Adrenal gland (tissue), 12 donors: ENCODE data around the gene TLE5. TPM values are rescaled to one million over a fixed set of nuclear protein-coding genes. Genes with fewer than 3 reads are reported as not detected.

Experiments used
- DNase-seq, 7 donors: peaks; one replicate each; pipeline ENCODE4 v3.0.0-alpha.2; 2019 to 2020
- H3K27ac ChIP-seq, 5 donors: fragments of 200-600 bp; sonication (generic) in 4 of 5; 1 replicate in 3 of 5; 2 replicates in 2 of 5; pipeline versions ENCODE4 v1.5.1 to v1.8.0; 2016 to 2020; ENCODE audit warnings: mild to moderate bottlenecking in 1 of 5
- H3K27me3 ChIP-seq: fragments of 200-600 bp; 2 replicates; pipeline ENCODE4 v1.8.0; 2021
- H3K36me3 ChIP-seq, 2 donors: fragments of 200-600 bp; replicated peaks in 1 of 2; 1 replicate in 1 of 2; 2 replicates in 1 of 2; pipeline versions ENCODE4 v1.5.1 to v1.8.0; 2018 to 2022
- H3K4me1 ChIP-seq, 2 donors: fragments of 200-600 bp; replicated peaks in 1 of 2; 1 replicate in 1 of 2; 2 replicates in 1 of 2; pipeline versions ENCODE4 v1.5.1 to v1.8.0; 2018 to 2021
- H3K4me3 ChIP-seq, 4 donors: fragments of 200-600 bp; sonication (generic) in 3 of 4; one replicate each; pipeline ENCODE4 v1.5.1; 2016 to 2018
- H3K9me3 ChIP-seq, 3 donors: fragments of 200-600 bp; sonication (generic) in 1 of 3; replicated peaks in 1 of 3; 1 replicate in 2 of 3; 2 replicates in 1 of 3; pipeline versions ENCODE4 v1.5.1 to v1.8.0; 2016 to 2021
- POLR2A ChIP-seq, 2 donors: fragments of 450-650 bp; IDR thresholded peaks; one replicate each; pipeline ENCODE4 v1.6.1; 2017; ENCODE audit warnings: antibody characterized with exemption in 2 of 2, mild to moderate bottlenecking in 2 of 2, moderate library complexity in 1 of 2
- WGBS, 4 donors: extraction: QIAGEN DNeasy Blood & Tissue Kit in 2 of 4; methylation state at CpG; one replicate each; pipeline versions ENCODE4 v1.1.5 to v1.1.7; 2013 to 2017; 5-methylcytosine and 5-hydroxymethylcytosine counted together
- intact Hi-C, 2 donors: fragments of 100-400 bp; cut with DNase I; formaldehyde crosslinking; loops; one replicate each; pipeline versions ENCODE4 v1.14.1 to v1.15.0; 2022 to 2023
- polyA plus RNA-seq, 3 donors: library from polyadenylated mRNA; stranded (reverse); fragments of 200-250 nt in 2 of 3; fragments of 350-450 nt in 1 of 3; fragmentation: Illumina TruSeq in 1 of 3; extraction: RNeasy Lipid Tissue Mini Kit (QIAGEN cat#74804) in 1 of 3; gene quantifications; one replicate each; pipeline ENCODE4 v1.2.3, GENCODE V29; 2013 to 2014
- total RNA-seq, 9 donors: library from RNA; depleted of rRNA in 4 of 9; stranded (reverse); fragments of >200 nt in 4 of 9; fragments of 120-200 nt in 1 of 9; fragmentation: NEBNext Ultra II Directional in 1 of 9; extraction: Animal tissue kit (Norgen Biotek cat#: 25700) in 1 of 9; gene quantifications; one replicate each; pipeline versions ENCODE4 v1.1.0 to v1.2.4, GENCODE V29; 2013 to 2023
- TF ChIP-seq, protein P1 (sequence below), 6 experiments: fragments of 450-650 bp in 4 of 6; fragments of 200-600 bp in 2 of 6; sonication (generic) in 1 of 6; IDR thresholded peaks; 1 replicate in 5 of 6; 2 replicates in 1 of 6; pipeline versions ENCODE4 v1.5.1 to v1.8.0; 2016 to 2021; ENCODE audit warnings: antibody characterized with exemption in 6 of 6, mild to moderate bottlenecking in 2 of 6, moderate library complexity in 1 of 6
- donor health status: healthy with polysubstance abuse.
- donor health status: Bipolar disorder and iron deficiency.
- donor health status: DM: yes; HTN: yes; CAD: no.
- donor health status: DM: no; HTN: no; CAD: no.
- donor health status: DM: no; HTN: no; CAD: no.
- donor health status: DM: yes; HTN: yes; CAD: no.

The TLE5 gene
- total and polyA plus RNA-seq, 12 donors, result 167 to 2,300 (median 670) TPM

DNA sequence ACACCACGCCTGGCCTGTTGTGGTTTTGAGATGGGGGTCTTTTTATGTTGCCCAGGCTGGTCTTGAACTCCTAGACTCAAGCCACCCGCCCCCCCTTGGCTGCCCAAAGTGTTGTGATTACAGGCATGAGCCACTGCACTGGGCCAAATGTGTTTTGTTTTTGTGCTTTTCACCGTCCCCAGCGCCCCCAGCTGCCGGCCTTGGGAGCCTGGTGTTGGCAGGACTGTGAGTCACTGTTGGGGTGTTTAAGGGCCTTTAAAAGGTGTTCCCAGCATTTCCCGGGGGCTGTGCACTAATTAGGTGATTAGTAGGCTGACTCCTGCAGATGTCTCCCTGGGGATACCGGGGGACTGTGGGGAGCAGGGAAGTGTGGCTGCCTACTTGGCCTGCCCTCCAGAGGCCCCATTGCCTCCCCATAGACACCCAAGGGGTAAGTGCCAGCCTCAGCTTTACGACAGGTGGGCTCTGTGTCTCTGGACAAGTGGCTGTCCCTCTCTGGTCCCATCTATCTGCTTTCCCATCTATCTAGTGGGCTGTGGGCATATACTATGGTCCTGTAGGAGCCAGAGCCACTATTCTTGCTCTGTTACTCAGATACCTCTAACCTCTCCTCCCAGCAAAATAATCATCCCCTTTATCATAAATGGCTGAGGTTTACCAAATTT, 11.8 kb upstream of the TLE5 start:
- peak overlapping the region in 1 of 5 donors; percentile 8 for H3K27ac ChIP-seq
- TF ChIP-seq, protein P1, sequence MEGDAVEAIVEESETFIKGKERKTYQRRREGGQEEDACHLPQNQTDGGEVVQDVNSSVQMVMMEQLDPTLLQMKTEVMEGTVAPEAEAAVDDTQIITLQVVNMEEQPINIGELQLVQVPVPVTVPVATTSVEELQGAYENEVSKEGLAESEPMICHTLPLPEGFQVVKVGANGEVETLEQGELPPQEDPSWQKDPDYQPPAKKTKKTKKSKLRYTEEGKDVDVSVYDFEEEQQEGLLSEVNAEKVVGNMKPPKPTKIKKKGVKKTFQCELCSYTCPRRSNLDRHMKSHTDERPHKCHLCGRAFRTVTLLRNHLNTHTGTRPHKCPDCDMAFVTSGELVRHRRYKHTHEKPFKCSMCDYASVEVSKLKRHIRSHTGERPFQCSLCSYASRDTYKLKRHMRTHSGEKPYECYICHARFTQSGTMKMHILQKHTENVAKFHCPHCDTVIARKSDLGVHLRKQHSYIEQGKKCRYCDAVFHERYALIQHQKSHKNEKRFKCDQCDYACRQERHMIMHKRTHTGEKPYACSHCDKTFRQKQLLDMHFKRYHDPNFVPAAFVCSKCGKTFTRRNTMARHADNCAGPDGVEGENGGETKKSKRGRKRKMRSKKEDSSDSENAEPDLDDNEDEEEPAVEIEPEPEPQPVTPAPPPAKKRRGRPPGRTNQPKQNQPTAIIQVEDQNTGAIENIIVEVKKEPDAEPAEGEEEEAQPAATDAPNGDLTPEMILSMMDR (IDR thresholded peaks at IDR 0.05), result peak in 4 of 6 experiments; percentile 18 to 44 (median 38)
- no peak for TF ChIP-seq POLR2A (IDR thresholded peaks at IDR 0.05)

DNA sequence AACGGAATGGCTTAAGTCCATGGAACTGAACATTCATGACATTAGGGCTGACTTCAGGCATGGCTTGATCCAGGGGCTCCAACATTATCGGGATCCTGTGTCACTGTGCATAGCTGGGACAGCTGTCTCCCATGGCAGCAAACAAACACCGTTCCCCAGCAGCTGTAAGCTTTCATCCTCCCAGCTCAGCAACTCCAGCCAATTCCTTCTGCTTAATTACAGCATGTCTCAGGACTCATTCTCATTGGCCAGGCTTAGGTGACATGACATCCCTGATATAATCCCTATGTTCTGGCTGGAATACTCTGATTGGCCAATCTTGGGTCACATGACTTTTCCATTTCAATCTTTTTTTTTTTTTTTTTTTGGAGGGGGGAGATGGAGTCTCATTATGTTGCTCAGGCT, 10.9 kb upstream of the TLE5 start:
- no peaks in the 10 kb centered on the region for H3K36me3 ChIP-seq
- peaks cover 4 to 5% of the 10 kb centered on the region in 2 donors for H3K4me1 ChIP-seq
- H3K9me3 ChIP-seq, result no peaks in the 10 kb centered on the region
- no peak for TF ChIP-seq POLR2A (IDR thresholded peaks at IDR 0.05)
- TF ChIP-seq, protein P1 (IDR thresholded peaks at IDR 0.05), result no peak
- H3K27ac ChIP-seq, result no peak overlapping the region
- H3K4me3 ChIP-seq, result no peak overlapping the region
- no peaks in the 10 kb centered on the region for H3K27me3 ChIP-seq
- intact Hi-C loops, result loop anchor here (5.0 to 10.0 kb wide), 4 partner anchors 52 to 118 kb away; no protein-coding TSS in a partner anchor
- 52 to 63% (median 58%) methylated on average over 3 of the region's 3 CpGs for WGBS, 4 donors
- peak in 1 of 7 donors; percentile 55 for DNase-seq

More for the DNA sequence above, 11.8 kb upstream of the TLE5 start:
- H3K4me1 ChIP-seq, result no peaks in the 10 kb centered on the region
- H3K36me3 ChIP-seq, result no peaks in the 10 kb centered on the region
- no peaks in the 10 kb centered on the region for H3K9me3 ChIP-seq
- DNase-seq, result peak in 5 of 7 donors; percentile 65 to 75 (median 71)
- H3K4me3 ChIP-seq, result no peak overlapping the region
- WGBS, 4 donors, result 51 to 71% (median 59%) methylated on average over 1 to 8 of the region's 8 CpGs
- intact Hi-C loops, result loop anchor here (5.0 to 10.0 kb wide), 4 partner anchors 51 to 119 kb away; no protein-coding TSS in a partner anchor
- no peaks in the 10 kb centered on the region for H3K27me3 ChIP-seq

DNA sequence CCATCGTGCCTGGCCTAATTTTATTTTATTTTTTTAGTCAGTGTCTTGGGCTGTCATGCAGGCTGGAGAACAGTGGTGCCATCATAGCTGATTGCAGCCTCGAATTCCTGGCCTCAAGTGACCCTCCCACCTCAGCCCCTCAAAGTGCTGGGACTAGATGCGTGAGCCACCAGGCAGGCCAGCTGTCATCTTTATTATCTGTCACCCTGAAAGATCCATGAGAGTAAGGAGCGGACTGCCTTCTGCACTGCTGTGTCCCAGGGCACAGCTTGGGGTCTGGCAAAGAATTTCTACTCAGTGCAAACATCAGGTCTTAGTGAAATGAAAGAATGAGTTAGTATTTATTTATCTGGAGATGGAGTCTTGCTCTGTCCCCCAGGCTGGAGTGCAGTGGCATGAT, 9.5 kb upstream of the TLE5 start:
- Histone ChIP-seq H3K9me3 (no peaks in the 10 kb centered on the region), H3K27me3 (no peaks in the 10 kb centered on the region), H3K4me1 (peaks cover 11% of the 10 kb centered on the region in 2 donors), H3K36me3 (no peaks in the 10 kb centered on the region), H3K4me3 (no peak overlapping the region), H3K27ac (no peak overlapping the region)
- DNase-seq, result no peak
- TF ChIP-seq POLR2A (IDR thresholded peaks at IDR 0.05), result no peak
- TF ChIP-seq, protein P1 (IDR thresholded peaks at IDR 0.05), result no peak
- intact Hi-C loops, result loop anchor here (5.0 to 10.0 kb wide), 4 partner anchors 53 to 117 kb away; no protein-coding TSS in a partner anchor
- WGBS, 4 donors, result 66 to 76% (median 71%) methylated on average over 4 of the region's 4 CpGs

DNA sequence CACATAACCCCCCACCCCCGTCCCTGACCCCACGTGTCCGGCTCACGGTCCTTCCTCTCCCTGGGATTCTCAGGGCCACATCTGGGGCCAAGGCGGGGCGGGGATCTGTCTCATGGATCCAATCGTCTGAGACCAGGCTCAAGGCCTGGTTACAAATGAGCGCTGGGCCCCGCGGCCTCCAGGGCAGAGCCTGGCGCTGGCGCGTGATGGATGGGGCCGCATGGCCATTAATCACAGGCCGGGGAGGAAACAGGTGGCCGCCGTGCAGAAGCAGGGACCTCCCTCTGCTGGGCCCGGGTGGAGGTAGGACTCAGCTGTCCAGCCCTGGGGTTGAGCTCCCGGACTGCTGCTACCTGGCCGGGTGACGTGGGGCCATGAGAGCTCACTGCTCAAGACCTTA, 5.8 kb upstream of the TLE5 start:
- Histone ChIP-seq H3K27ac (peak overlapping the region in 3 of 5 donors; percentile 47 to 64 (median 55)), H3K36me3 (no peaks in the 10 kb centered on the region), H3K27me3 (no peaks in the 10 kb centered on the region), H3K9me3 (no peaks in the 10 kb centered on the region), H3K4me1 (peaks cover 13 to 15% of the 10 kb centered on the region in 2 donors), H3K4me3 (no peak overlapping the region)
- TF ChIP-seq, protein P1 (IDR thresholded peaks at IDR 0.05), result peak in 1 of 6 experiments; percentile 27
- peak in 1 of 2 donors; percentile 27 for TF ChIP-seq POLR2A (IDR thresholded peaks at IDR 0.05)
- DNase-seq, result peak; percentile 77 to 92 (median 91)
- intact Hi-C loops, result no loop called here
- WGBS, 4 donors, result 12 to 49% (median 18%) methylated on average over 9 to 21 of the region's 21 CpGs
